A549 treated with AZD2906 at 1 μM for 4 hours (cell line): ENCODE results near the gene IL18RAP. TPM values are rescaled to one million over a fixed set of nuclear protein-coding genes. Genes with fewer than 3 reads are reported as not detected.

Experiments used
- total RNA-seq: library from RNA; stranded (reverse); fragments of 200-300 nt; extraction: Qiagen RNA extraction; gene quantifications from 5 replicates; pipeline ENCODE4 v1.2.3, GENCODE V29; 2022

Gene IL18RAP, protein sequence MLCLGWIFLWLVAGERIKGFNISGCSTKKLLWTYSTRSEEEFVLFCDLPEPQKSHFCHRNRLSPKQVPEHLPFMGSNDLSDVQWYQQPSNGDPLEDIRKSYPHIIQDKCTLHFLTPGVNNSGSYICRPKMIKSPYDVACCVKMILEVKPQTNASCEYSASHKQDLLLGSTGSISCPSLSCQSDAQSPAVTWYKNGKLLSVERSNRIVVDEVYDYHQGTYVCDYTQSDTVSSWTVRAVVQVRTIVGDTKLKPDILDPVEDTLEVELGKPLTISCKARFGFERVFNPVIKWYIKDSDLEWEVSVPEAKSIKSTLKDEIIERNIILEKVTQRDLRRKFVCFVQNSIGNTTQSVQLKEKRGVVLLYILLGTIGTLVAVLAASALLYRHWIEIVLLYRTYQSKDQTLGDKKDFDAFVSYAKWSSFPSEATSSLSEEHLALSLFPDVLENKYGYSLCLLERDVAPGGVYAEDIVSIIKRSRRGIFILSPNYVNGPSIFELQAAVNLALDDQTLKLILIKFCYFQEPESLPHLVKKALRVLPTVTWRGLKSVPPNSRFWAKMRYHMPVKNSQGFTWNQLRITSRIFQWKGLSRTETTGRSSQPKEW
- total RNA-seq, result 0.03 to 0.25 TPM (median 0.09 TPM) in 4 of 5 replicates, not detected in the other

DNA sequence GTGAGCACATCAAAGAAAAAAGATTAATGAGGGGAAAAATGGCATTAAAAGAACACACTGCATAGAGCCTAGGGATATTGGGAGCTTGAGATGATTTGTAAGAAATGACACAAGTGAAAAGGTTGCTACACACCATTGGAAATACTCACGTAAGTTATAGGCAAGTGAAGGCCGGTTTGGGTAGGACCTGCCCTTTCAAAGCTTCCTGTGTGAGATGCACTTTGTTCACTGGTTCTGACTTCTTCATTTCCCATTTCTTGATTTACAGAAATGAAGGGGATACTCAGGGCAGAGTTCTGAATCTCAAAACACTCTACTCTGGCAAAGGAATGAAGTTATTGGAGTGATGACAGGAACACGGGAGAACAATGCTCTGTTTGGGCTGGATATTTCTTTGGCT, at the start of gene IL18RAP:
Gene IL18RAP (plus strand): TSS at position 251 of the 400 bp plus-strand sequence. CDS start 118 bp downstream, at position 369.

DNA sequence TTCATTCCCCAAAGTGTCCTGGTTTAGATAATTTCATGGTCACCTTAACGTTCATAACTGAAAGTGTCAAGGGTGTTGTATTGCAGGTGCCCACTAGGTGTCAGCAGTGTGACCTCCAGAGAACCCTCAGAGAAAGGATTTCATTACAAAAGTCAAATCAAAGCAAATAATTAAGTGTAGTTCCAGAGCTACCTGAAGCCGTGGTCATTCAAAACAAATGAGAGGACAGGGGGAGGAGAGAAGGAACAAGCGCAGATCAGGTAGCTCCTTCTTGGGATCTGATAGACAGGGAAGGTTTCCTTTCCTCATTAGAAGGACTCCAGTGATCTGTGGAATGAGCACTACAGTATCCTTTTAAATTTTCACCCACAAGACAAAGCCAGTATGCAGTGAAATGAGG, 50.1 kb downstream of the IL18RAP start, which contains the start of gene SLC9A4:
Gene SLC9A4 (plus strand): TSS at position 207 of the 400 bp plus-strand sequence. CDS start 534 bp downstream, outside the sequence.

Other genes with a start within 250 kb of the IL18RAP start
- gene IL1RL2, start 236.1 kb upstream of the IL18RAP start, total RNA-seq, result 0.05 TPM in 1 of 5 replicates, not detected in the others
- gene IL1RL1, start 111.6 kb upstream of the IL18RAP start, total RNA-seq, result 0.80 to 1.4 TPM (median 1.2 TPM) in 5 replicates
- gene IL18R1, start 67.4 kb upstream of the IL18RAP start, total RNA-seq, result 1.0 to 1.4 TPM (median 1.4 TPM) in 5 replicates
- gene SLC9A4, start 50.1 kb downstream of the IL18RAP start, total RNA-seq, result not detected in 5 replicates
- 2.9 to 3.0 TPM (median 3.0 TPM) in 5 replicates for gene SLC9A2, start 196.4 kb downstream of the IL18RAP start, total RNA-seq